SKM-1 (cell line): ENCODE data around the gene GPR137B.

Experiments
- DNase-seq: peaks from one replicate; lab custom pipeline; 2025; ENCODE audit not compliant: unreplicated experiment; lab: John Stamatoyannopoulos, UW

Gene GPR137B

GRCh38 chr1:236113324-236114032 lies 28.9 kb upstream of the GPR137B start:
- no peak for DNase-seq

DNA sequence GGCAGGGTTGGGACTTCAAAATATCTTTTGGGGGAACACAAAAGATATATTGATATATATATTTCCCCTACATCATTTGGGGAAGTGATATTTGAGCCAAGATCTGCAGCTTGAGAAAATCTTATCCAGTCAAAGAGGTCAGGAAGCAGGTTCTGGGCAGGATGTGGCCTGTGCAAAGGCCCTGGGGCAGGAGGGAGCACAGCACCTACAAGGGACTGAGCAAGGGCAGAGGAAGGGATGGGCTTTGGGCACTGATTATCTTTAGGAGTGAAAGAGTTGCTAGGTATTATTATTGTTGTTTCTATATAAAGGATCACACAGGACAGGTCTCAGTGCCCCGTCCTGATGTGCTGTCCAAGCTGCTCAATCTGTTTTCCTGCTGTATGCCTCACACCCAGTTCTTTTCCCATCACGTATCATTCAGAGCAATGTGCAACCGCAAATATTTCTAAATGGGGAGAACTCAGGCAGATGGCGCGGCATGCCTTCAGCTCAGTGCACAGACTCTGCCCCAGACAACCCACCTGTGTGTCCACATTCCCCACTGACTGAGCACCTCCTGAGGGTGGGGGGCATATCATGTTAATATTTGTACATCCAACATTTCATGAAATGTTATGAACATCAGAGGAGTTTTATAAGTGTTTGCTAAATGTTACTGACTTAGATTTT lies 28.1 kb upstream of the GPR137B start:
- DNase-seq = no peak

GRCh38 chr1:236117710-236118109 lies 24.6 kb upstream of the GPR137B start:
- DNase-seq = no peak

DNA sequence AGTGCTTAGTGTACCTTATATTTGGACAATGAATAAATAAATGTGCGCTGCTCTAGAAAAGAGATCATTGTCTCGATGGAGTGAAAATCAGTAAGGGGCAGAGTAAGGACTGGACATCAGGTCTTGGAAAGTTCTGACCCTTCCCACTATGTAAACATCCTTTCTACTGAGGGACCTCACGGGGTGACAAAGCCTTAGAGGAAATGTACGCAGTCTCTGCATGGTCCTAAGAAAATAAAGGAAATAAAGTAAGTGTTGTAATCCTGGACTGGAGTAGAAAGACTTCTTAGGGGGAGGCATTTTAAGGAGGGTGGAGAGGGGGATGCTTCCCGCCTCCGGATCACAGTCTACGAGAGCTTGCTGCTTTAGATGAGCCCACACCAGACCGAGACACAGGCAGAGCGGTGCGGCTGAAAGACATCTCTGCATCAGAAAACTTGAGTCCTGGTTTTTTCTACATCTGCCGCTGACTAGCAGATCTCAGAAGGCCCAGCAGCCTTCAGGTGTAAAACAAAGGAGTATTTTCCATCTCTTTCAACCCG lies 22.3 kb upstream of the GPR137B start:
- DNase-seq = no peak

DNA sequence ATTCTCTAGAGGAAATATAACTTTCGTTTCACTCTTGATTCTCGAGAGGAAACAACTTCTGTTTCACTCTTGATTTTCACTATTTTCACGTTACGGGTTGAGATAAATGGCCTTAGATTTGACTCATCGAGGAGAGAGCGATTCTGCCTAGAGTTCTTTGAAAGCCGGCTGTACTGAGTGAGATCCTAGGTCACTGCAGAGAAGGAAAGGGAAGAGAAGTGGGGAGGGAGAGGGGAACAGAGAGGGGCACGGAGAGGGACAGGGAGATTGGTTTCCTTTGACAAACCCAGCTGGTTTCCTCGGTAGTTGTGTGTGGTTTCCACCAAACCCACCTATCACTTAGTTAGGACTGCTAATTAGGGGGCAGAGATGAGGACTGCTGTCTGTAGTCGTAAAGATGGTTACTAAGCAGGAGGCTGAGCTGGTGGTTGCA lies 21.6 kb upstream of the GPR137B start:
- no peak for DNase-seq

DNA sequence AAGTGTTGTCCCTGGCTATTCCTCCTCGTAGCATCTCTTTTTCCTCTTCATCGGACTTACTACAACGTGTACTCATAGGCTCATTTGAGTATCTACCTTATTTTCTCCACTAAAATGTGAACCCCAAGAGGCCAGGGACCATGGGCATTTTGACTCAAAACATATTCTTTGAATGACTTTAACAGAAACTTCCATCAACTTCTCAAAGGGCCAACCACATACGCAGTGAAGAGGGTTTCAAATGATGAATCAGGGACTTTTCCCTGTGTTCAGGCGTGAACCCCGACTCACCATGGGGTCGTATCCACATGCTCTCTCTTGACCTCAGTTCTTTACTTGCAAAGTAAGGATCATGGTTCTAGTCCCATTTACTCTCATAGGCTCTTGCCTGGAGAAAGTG lies 20.2 kb upstream of the GPR137B start:
- DNase-seq = no peak

- DNase-seq = no peak
Measured at GRCh38 chr1:236123563-236123962, 18.8 kb upstream of the GPR137B start.

DNA sequence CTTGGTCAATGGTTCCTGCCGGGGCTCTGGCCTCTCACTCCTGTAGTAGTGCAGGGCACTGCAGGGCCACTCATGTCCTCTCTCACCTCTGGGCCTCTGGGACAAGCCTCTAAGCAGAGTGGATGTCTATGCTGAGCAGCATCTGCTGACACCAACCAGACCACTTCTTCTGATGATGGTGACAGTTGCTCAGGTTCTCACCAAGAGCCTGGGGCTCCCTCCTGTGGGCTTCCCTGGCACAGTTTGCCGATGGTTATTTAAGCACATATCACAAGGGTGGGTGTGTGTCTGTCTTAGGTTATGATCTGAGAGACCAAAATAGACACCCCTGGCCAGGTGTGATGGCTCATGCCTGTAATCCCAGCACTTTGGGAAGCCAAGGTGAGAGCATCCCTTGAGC lies 17.4 kb upstream of the GPR137B start:
- no peak for DNase-seq

- no peak for DNase-seq
Measured at GRCh38 chr1:236127045-236127444, 15.3 kb upstream of the GPR137B start.

- no peak for DNase-seq
Measured at GRCh38 chr1:236128646-236129178, 13.6 kb upstream of the GPR137B start.

GRCh38 chr1:236129306-236129705 lies 13.0 kb upstream of the GPR137B start:
- no peak for DNase-seq

GRCh38 chr1:236130372-236130771 lies 12.0 kb upstream of the GPR137B start:
- no peak for DNase-seq

DNA sequence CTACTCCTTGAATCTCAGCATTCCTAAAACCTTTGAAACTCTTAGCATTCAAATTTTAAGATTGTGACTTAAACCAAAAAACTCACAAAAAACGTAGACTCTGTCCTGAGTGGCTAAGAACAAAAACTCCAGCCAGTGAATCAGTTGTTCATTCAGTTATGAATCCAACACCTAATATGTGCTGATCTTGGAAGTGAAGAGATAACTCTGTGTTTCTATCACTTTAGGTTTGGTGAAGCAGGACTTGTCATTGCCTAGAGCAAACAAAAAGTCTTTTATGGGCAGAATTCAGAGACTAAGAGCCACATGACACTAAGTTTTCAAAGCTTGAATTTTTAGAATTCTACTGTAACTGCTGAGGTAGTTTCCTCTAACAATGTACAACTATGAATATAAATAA lies 10.4 kb upstream of the GPR137B start:
- DNase-seq = no peak

DNA sequence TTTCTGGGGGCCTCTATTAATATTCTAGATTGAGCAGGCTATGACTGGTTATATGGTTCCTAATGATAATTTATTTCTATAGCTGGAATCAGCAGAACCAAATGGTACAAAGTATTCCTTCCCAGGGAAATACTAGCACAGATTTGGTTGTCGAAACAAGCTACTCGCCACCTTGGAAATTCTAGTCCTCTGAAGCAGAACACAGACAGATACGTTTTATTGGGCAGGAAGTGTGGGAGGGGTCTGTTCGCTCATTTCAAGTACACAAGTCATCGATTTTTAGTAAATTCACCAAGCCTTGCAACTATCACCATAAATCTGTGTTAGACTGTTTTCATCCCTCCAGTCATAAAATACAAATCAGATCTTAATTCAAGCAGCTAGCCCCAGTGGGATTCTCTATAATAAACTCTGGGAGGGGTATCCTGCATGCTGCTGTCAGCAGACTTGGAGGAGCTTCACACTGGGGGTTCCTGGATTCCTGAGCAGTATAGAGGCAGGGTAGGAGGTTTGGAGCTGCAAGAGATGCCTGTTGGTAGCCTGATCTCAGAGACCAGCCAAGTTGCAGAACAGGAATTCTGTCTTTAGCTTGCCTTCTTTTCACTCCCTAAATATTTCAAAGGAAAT lies 9.8 kb upstream of the GPR137B start:
- no peak for DNase-seq

DNA sequence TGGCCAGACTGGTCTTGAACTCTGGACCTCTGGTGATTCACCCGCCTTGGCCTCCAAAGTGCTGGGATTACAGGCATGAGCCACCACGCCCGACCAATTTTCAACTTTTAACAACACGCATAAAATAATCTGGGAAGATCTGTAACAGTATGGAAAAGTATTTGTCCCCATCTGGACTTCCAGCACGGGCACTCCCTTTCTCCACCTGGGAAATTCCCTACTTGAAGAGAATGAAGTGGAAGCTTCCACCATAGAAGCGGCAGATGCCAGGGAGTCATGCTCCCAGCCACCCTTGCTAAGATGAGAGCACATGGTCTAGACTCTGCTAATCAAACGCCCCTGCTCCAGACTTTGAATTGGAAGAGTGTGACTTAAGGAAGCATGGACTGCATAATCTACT lies 9.0 kb upstream of the GPR137B start:
- no peak for DNase-seq

- no peak for DNase-seq
Measured at GRCh38 chr1:236133802-236134201, 8.5 kb upstream of the GPR137B start.

DNA sequence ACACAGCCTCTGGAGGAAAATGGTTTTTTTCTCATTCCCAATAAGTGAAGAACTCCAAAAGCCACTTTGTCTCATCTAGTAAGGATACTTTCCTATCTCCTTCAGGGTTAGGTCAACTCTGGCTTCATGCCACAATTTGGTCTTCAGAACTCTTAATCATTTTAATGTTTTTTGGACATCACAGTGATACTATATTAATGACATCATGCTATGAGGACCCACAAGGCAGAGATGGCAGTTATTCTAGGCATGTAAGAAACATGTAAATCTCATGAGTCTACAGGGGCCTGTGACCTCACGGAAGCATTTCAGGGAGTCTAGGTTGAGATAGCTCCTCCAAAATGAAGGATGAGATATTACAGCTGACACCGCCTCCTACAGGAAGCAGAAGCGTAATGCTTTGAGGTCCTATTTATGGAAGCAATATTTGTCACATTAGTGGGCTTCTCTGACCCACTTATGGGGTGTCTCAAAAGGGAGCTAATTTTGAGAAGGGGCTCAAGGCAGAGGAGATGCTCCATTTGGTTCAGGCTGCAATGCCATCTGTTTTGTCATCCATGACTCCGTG lies 5.0 kb upstream of the GPR137B start:
- no peak for DNase-seq

DNA sequence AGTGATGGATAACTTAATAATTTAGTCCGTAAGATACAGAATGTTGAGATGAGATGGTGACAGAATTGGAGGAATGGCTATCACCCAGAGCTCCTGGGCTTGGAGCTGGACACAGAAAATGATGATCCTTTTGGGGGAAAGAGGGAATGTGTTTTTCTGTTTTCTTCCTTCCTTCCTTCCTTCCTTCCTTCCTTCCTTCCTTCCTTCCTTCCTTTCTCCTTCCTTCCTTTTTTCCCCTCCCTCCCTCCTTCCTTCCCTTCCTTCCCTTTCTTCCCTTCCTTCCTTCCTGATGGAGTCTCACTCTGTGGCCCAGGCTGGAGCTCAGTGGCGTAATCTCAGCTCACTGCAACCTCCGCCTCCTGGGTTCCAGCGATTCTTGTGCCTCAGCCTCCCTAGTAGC lies 2.8 kb upstream of the GPR137B start:
- no peak for DNase-seq

- DNase-seq = no peak
Measured at GRCh38 chr1:236140705-236141446, 1.5 kb upstream of the GPR137B start.

GRCh38 chr1:236141447-236142252 lies 689 bp upstream of the GPR137B start:
- no peak for DNase-seq
